K562 (cell line): ENCODE results near the gene HBQ1. TPM values are rescaled to one million over a fixed set of nuclear protein-coding genes. Genes with fewer than 3 reads are reported as not detected.

Source experiments
- ATF3 ChIP-seq, 2 experiments: fragments of 450-650 bp in 1 of 2; sonication (generic) in 1 of 2; formaldehyde crosslinking in 1 of 2; IDR thresholded peaks in 1 of 2; conservative IDR thresholded peaks in 1 of 2; 2 replicates each; pipeline versions ENCODE4 v1.6.1 to v1.8.1; 2016 to 2023; ENCODE audit warnings: mild to moderate bottlenecking in 2 of 2, moderate library complexity in 2 of 2, inconsistent platforms in 1 of 2, missing genetic modification reagents in 1 of 2
- CBX1 ChIP-seq: sonication (generic); IDR thresholded peaks from 2 replicates; pipeline ENCODE4 v1.6.1; 2016; ENCODE audit warnings: antibody characterized with exemption, low read depth, mild to moderate bottlenecking
- CHD1 ChIP-seq: fragments of 200-600 bp; sonication (generic); IDR thresholded peaks from one replicate; pipeline ENCODE4 v1.6.1; 2012; ENCODE audit warnings: mild to moderate bottlenecking, moderate library complexity, low read length, inconsistent platforms
- CTCFL ChIP-seq: IDR thresholded peaks from 2 replicates; pipeline ENCODE4 v1.6.1; 2011; ENCODE audit warnings: borderline replicate concordance, low read depth, mild to moderate bottlenecking, moderate library complexity, low read length; ENCODE audit not compliant: insufficient read depth, poor library complexity, severe bottlenecking
- EGR1 ChIP-seq: fragments of 450-650 bp; conservative IDR thresholded peaks from 2 replicates; pipeline ENCODE4 v1.6.1; 2017; ENCODE audit warnings: mild to moderate bottlenecking
- GTF2B ChIP-seq: IDR thresholded peaks from 2 replicates; pipeline ENCODE4 v1.6.1; 2011; ENCODE audit not compliant: insufficient read length; ENCODE audit errors: extremely low read depth
- HEY1 ChIP-seq: fragments of 250-450 bp; sonication (Bioruptor Pico); IDR thresholded peaks from 2 replicates; pipeline ENCODE4 v1.5.0; 2020; ENCODE audit warnings: mild to moderate bottlenecking, moderate library complexity, borderline replicate concordance
- MTA2 ChIP-seq: fragments of 450-650 bp; IDR thresholded peaks from 2 replicates; pipeline ENCODE4 v1.6.1; 2016; ENCODE audit warnings: low read depth
- MYC ChIP-seq, 2 experiments: fragments of 250-450 bp in 1 of 2; sonication (Bioruptor Pico) in 1 of 2; IDR thresholded peaks; 2 replicates each; pipeline versions ENCODE4 v1.5.1 to v1.6.1; 2012 to 2021; ENCODE audit warnings: low read depth in 2 of 2, borderline replicate concordance in 1 of 2, improper control_type of control experiment in 1 of 2, low read length in 1 of 2, mild to moderate bottlenecking in 1 of 2, moderate library complexity in 1 of 2
- MYNN ChIP-seq, 2 experiments: sonication (generic); formaldehyde crosslinking in 1 of 2; IDR thresholded peaks; 2 replicates each; pipeline versions ENCODE4 v1.5.0 to v1.6.1; 2016 to 2020; ENCODE audit warnings: antibody characterized with exemption in 1 of 2, missing genetic modification reagents in 1 of 2
- NKRF ChIP-seq: fragments of 450-650 bp; IDR thresholded peaks from 2 replicates; pipeline ENCODE4 v1.6.1; 2016; ENCODE audit warnings: borderline replicate concordance
- NRF1 ChIP-seq, 2 experiments: fragments of 450-650 bp; IDR thresholded peaks in 1 of 2; conservative IDR thresholded peaks in 1 of 2; 2 replicates each; pipeline ENCODE4 v1.6.1; 2014; ENCODE audit warnings: mild to moderate bottlenecking in 2 of 2
- TEAD2 ChIP-seq: fragments of 450-650 bp; IDR thresholded peaks from 2 replicates; pipeline ENCODE4 v1.6.1; 2016; ENCODE audit warnings: missing genetic modification characterization, control low read depth, missing compliant biosample characterization
- TGIF2 ChIP-seq: sonication (generic); formaldehyde crosslinking; IDR thresholded peaks from 2 replicates; pipeline ENCODE4 v1.8.1; 2022; ENCODE audit warnings: mild to moderate bottlenecking, missing genetic modification reagents, moderate library complexity
- ZBED1 ChIP-seq: IDR thresholded peaks from 2 replicates; pipeline ENCODE4 v1.6.1; 2014
- ZBTB7A ChIP-seq: IDR thresholded peaks from 2 replicates; pipeline ENCODE4 v1.6.1; 2011; ENCODE audit warnings: low read depth, mild to moderate bottlenecking, low read length, moderate library complexity, borderline replicate concordance; ENCODE audit not compliant: control insufficient read depth
- ZFP1 ChIP-seq: fragments of 450-650 bp; formaldehyde crosslinking; IDR thresholded peaks from 2 replicates; pipeline ENCODE4 v1.4.0; 2020; ENCODE audit warnings: mild to moderate bottlenecking, mixed read lengths
- ZNF121 ChIP-seq: sonication (generic); formaldehyde crosslinking; conservative IDR thresholded peaks from 2 replicates; pipeline ENCODE4 v1.8.0; 2022; ENCODE audit warnings: missing genetic modification reagents
- ZNF143 ChIP-seq: sonication (generic); formaldehyde crosslinking; IDR thresholded peaks from 2 replicates; pipeline ENCODE4 v1.9.0; 2022; ENCODE audit warnings: mild to moderate bottlenecking, missing genetic modification reagents
- ZNF408 ChIP-seq: fragments of 250-450 bp; sonication (Bioruptor Pico); IDR thresholded peaks from 2 replicates; pipeline ENCODE4 v1.4.0; 2020; ENCODE audit warnings: low read depth, mild to moderate bottlenecking, moderate library complexity
- ZNF668 ChIP-seq: fragments of 250-450 bp; sonication (Bioruptor Pico); IDR thresholded peaks from 2 replicates; pipeline ENCODE4 v1.8.0; 2022; ENCODE audit warnings: mild to moderate bottlenecking, inconsistent platforms
- polyA plus RNA-seq, 8 experiments: library from polyadenylated mRNA; depleted of rRNA in 4 of 8; stranded (reverse) in 5 of 8; unstranded in 3 of 8; fragments of >200 nt; fragmentation: Nextera tagmentation in 2 of 8; fragmentation: Illumina TruSeq in 1 of 8; extraction: Ambion mirVana in 2 of 8; extraction: Trizol in 1 of 8; gene quantifications; 2 replicates each; pipeline versions ENCODE4 v1.2.1 to v1.2.3, GENCODE V29; 2011 to 2014; ENCODE audit warnings: inconsistent platforms in 1 of 8, missing spikeins in 1 of 8
- total RNA-seq, 7 experiments: library from RNA; depleted of rRNA in 6 of 7; stranded (reverse); fragments of >200 nt in 6 of 7; fragmentation: Illumina TruSeq in 2 of 7; extraction: Trizol in 2 of 7; gene quantifications; 2 replicates each; pipeline versions ENCODE4 v1.2.1 to v1.2.3, GENCODE V29; 2011 to 2021; ENCODE audit warnings: low replicate concordance in 1 of 7

The HBQ1 gene
- total and polyA plus RNA-seq, 9 of the 15 experiments (the other 6 are each of a cell fraction or from before 2014, with no cell fraction given), result 2.3 to 190 (median 19.8) TPM

- TF ChIP-seq MYC (IDR thresholded peaks at IDR 0.05; ENCODE audit: low read depth, low read length), result peak; percentile 97
- TF ChIP-seq MYC (CRISPR knock-in tag; IDR thresholded peaks at IDR 0.05; ENCODE audit: borderline replicate concordance, low read depth), result 0 out of 2 replicates have a peak, but pooled peaks have one; percentile 66
- TF ChIP-seq ZNF408 (CRISPR knock-in tag), result no peak
- TF ChIP-seq NRF1 (conservative IDR thresholded peaks at IDR 0.05 in 1 of 2, IDR thresholded peaks at IDR 0.05 in 1 of 2), result no peak; a peak in 1 of 4 replicates
- no peak for TF ChIP-seq NKRF
- peak; percentile 77 for TF ChIP-seq ZNF121 (CRISPR knock-in tag)
- TF ChIP-seq GTF2B, result no peak
- no peak for TF ChIP-seq MYNN (IDR thresholded peaks at IDR 0.05)
- TF ChIP-seq MYNN (CRISPR knock-in tag; IDR thresholded peaks at IDR 0.05), result no peak
- TF ChIP-seq EGR1, result peak; percentile 17; the same call in 1 of the 2 replicates
- peak; percentile 41; the same call in 1 of the 2 replicates for TF ChIP-seq ZBED1
- peak; percentile 98 for TF ChIP-seq TGIF2 (CRISPR knock-in tag)
- peak; percentile 96 for TF ChIP-seq CBX1
- TF ChIP-seq ZBTB7A, result no peak
- TF ChIP-seq ZNF668 (CRISPR knock-in tag), result no peak
- no peak for TF ChIP-seq MTA2
- peak; percentile 45 for TF ChIP-seq CHD1
- no peak for TF ChIP-seq TEAD2 (tag)
- no peak for TF ChIP-seq HEY1 (CRISPR knock-in tag)
- peak; percentile 69 for TF ChIP-seq ZNF143
- TF ChIP-seq ZFP1 (CRISPR knock-in tag), result no peak
- TF ChIP-seq ATF3 (IDR thresholded peaks at IDR 0.05), result no peak
- peak; percentile 95 for TF ChIP-seq ATF3 (CRISPR knock-in tag; conservative IDR thresholded peaks at IDR 0.05)
- TF ChIP-seq CTCFL, result peak; percentile 17
Measured at GRCh38 chr16:180681-181564, 664 bp downstream of the HBQ1 start (continued).
